Hematopoietic multipotent progenitor cell treated with erythropoietin and hydrocortisone succinate and interleukin-3 and kit ligand, for 15 days (in vitro differentiated cells): Measurements from ENCODE around the gene COX4I1.

ENCODE experiments used
- DNase-seq: peaks from one replicate; pipeline ENCODE4 v3.0.0-alpha.2; 2015; ENCODE audit warnings: low spot score

Gene COX4I1

DNA sequence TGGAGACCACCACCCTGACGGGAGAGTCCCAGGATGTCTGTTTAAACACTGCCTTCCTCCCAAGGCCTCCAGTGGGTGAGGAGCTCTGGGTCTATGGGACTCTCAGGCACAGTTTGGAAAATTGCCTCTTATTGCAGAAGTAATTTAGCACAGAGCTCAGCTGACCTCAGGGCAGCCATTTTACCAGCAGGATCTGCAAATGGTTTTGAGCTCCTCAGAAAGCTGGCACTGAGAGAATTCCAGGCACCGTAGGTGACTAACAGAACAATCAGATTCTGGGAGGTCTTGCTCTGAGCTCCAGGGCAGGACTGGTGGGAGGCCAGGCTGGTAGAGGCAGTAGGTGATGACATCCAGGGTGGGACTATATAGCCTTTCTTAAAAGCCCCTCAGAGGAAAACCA is 31.3 kb upstream of the COX4I1 start:
- no peak for DNase-seq

- no peak for DNase-seq
These were observed 28.8 kb upstream of the COX4I1 start for GRCh38 chr16:85770741-85771140.

GRCh38 chr16:85773044-85773443 is 26.5 kb upstream of the COX4I1 start:
- no peak for DNase-seq

DNA sequence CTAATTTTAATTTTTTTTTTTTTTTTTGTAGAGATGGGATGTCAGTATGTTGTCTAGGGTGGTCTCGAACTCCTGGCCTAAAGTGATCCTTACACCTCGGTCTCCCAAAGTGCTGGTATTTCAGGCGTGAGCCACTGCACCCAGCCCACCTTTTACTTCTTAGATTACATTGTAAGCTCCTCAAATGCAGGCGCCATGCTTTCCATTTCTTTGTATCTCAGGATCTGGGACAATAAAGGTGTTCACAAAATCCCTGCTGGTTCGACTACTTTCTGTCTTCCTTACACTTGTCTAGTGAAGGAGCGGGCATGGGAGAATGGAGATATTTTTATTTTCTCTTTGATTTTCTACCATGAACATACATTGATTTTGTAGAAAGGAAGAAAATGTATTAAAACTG is 25.4 kb upstream of the COX4I1 start:
- no peak for DNase-seq

DNA sequence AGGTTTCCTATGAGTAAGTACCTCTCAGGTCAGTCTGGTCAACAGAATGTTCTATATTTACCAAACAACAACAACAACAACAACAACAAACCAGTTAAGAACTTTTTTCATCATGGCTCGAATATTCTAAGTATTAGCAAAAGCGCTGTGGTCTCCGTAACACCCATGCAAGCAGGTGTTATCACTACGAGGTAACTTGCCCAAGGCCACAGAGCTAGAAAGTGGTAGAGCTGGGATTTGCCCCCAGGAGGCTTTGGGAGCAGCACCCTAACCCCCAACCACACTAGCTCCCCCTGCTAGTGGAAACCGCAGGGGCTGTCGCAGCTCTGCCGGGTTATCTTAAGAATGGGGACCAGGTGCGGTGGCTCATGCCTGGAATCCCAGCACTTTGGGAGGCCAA is 24.7 kb upstream of the COX4I1 start:
- no peak for DNase-seq

DNA sequence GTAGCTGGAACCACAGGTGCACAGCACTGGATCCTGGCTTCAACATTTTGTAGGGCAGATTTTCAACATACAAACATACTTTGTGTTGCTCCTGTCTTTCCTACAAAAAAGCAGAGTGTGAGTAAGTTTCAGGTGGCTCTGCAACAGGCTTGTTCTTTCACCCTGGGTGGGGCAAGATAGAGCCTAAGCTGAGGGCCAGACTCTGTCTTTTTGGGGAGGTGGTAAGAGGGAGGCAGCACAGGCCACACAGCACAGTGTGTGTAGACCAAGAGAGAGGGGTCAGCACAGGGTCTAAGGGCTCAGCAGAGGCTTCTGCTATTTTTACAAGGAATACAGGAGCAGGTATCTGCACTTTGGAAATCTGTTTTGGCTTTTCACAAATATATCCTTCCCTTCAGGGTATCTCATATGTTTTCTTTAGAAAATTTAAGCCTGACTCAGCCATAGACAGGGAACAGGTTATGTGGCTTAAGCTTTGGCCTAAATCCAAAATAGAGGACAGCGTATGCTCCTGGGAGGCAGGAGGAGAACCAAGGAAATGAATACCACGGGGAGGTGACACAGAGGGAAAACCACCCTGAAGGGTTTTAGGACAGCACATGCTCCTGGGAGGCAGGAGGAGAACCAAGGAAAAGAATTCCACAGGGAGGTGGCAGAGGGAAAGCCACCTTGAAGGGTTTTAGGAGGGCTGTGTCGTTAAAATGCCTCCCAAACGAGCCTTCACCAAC is 21.7 kb upstream of the COX4I1 start:
- DNase-seq: no peak

DNA sequence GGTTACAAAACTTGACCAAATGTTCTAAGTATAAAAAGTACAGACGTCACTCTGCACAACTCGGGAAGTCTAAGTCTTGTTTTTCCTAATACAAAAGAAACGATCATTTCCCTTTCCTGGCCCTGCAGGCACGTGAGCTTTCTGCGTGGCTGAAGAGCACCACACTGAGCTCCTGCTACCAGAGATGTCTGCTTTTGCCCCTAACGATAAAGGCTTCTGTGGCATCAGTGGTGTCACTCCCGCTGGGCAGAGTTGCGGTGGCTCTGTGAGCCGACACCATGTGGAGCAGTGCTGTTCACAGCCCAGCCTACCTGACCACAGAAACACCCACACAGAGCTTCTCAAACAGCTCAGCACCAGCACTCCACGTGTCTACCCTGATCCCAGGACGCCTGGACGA is 20.6 kb upstream of the COX4I1 start:
- DNase-seq: no peak

- no peak for DNase-seq
These were observed 19.2 kb upstream of the COX4I1 start for GRCh38 chr16:85780281-85780680.

- DNase-seq: no peak
These were observed 18.3 kb upstream of the COX4I1 start for GRCh38 chr16:85781156-85781555.

DNA sequence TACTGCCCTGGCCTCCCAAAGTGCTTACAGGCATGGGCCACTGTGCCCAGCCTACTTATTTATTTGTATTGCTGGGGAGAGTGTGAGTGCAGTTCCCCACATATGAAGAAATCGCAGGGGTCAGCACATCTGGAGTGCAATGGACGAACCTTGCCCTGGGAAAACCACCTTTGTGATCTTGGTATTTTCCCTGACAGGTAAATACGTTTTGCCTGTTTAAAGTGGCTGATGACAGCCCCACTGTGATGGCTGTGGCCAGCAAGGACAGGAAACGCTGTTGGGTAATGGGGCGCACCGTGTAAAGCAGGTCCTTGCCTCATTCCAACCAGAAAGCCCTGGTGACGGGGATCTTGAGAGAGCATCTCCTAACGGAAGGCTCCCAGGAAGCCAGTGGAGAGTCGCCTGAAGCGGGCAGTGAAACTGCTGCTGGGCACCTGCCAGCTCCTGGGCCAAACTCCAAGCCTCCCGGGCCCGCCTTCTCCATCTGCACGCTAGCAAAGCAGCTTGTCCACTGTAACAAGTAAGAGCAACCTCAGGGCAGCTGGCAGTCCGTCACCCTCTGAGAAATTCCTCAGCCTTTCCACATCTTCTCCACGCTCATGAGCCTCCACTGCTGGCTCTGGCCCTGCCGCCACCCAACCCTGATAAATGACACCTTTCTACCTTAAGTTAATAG is 17.7 kb upstream of the COX4I1 start:
- no peak for DNase-seq

DNA sequence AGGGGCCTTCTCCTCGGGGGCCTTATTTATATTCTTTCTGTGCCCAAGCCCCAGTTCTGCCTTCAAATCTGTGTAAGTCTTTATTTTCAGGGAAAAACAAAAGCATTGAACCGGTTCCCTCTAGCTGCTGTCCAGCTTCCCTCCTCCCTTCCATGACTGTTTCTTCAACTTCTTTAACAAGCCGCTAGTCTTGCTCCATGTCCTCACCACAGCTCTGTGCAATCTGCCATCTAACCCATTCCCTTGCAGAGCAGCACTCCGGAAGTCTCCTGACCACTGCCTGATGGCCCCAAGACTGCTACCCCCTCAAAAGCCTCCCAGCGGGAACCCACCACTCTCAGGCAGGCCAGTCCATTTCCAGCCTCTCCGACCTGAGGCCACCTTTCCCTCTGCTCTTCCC is 17.0 kb upstream of the COX4I1 start:
- DNase-seq: no peak

DNA sequence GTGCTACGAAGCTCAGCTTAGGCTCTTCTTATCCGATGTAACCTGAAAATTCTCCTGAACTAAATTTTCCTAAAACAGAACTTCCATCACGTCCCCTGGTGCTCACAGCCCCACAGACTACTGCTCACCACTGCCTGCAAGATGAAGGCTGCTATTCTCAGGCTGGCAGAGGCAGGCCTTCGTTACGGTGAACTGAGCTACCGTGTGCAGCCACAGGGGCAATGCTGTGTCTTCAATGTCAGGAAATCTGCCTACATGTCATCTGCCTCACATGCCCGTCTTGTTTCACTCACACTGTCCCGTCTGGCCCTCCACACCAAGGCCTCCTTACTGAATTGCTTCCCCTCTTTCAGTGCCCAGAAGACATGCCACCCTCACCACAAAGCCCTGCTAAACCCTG is 16.1 kb upstream of the COX4I1 start:
- DNase-seq: no peak

DNA sequence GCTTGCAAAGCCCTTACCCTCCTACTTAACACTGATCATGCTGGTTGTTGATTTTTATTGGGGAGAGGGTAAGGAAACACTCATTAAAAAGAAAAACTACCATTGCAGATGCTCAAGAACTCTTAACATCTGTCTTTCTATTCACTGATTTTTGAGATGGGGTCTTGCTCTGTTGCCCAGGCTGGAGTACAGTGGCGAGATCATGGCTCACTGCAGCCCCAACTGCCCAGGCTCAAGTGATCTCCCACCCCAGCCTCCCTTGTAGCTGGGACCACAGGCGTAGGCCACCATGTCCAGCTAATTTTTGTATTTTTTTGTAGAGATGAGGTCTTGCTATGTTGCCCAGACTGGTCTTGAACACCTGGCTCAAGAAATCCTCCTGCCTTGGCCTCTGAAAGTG is 14.7 kb upstream of the COX4I1 start:
- DNase-seq: no peak

GRCh38 chr16:85785927-85786326 is 13.6 kb upstream of the COX4I1 start:
- DNase-seq: no peak

GRCh38 chr16:85788819-85789218 is 10.7 kb upstream of the COX4I1 start:
- no peak for DNase-seq

DNA sequence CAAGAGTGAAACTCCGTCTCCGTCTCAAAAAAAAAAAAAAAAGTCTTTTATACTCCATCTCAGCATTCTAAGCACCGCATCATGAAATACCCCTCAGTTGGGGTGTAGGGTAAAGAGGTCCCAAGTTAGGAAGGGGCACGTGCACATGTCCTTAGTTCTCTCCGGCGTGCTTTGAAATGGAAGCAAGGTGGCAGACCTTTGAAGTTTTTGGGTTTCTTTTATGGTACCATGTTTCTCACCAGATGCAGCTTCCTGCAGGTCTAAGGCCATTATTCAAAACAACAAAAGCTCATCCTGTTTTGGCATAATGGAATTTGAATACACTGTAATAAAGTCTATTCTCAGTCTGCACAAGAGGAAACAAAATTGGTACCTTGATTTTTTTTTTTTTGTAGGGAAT is 9.7 kb upstream of the COX4I1 start:
- DNase-seq: no peak

DNA sequence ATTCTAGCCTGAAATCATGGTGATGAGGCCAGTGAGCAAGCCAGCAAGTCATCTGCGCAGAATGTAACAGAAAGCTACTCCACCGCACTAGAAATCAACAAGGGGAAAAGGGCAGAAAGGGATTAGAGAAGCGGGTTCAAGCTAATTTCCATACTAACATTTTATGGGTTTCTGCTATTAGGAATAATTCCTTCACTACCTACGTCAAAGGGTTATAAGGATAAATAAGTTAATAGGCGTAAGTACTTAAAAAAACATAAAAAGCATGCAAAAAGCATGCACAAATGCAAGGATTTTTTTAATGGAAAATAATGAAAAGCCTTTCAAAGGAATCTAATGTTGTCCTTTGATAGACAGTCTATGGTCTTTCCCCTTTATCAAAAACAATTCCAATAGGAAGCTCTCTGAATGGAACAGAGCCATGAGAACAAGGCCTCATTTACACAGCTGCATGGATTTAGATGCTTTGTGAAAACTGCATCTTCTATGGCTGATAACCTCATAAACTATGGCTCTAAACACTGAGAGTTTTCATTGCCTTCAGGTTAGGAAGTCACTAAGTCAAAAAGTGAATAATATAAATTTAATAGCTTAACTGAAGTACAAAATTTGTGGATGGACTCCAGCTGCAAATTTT is 5.7 kb upstream of the COX4I1 start:
- DNase-seq: no peak

GRCh38 chr16:85794696-85795095 is 4.8 kb upstream of the COX4I1 start:
- DNase-seq: no peak

DNA sequence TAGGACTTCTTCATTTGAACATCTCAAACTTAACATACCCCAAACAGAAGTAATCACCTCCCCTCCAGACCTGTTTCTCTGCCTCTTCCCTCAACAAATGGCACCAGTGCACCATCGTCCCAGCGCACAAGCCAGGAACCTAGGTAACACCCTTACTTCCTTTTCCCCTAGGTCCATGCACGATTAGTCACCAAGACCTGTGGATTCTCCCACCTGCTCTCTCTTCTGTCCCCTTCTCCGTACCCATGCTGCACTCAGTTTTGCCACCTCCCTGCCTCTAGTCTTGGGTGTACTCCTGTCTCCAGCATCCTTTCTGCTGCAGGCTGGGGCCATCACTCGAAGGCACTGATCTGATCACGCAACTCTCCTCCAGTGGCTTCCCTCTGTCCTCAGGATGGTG is 3.3 kb upstream of the COX4I1 start:
- no peak for DNase-seq

DNA sequence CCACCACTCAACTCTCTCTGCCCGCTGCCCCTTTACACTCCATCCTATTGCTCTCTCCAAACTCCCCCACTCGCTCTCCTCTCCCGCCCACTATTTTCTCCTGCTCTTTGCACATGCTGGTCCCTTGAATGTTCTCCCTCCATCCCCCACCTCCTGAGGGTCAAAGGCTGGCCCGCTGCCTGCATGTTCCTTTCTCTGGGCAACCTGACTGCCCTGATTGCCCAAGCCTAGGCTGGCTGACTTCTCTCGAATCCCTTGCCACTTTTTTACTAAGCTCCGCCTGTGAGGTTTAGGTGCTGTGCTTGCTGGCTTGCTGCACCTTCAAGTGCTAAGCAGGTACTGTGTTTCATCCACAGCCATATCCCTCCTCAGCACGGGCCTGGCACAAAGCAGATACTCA is 2.9 kb upstream of the COX4I1 start:
- no peak for DNase-seq

- DNase-seq: peak; percentile 6
These were observed 1.2 kb upstream of the COX4I1 start for GRCh38 chr16:85798283-85798776.

- DNase-seq: peak; percentile 26
These were observed 496 bp upstream of the COX4I1 start for GRCh38 chr16:85798901-85799496.

GRCh38 chr16:85800321-85800669 is 800 bp downstream of the COX4I1 start:
- DNase-seq: peak; percentile 7
